HG03558 (cell line): ENCODE results near the gene MTMR2.

Source experiments
- ATAC-seq: cut with Tn5 transposase; IDR thresholded peaks from one replicate; pipeline ENCODE4 v1.9.1; 2021; ENCODE audit warnings: moderate number of reproducible peaks; ENCODE audit not compliant: unreplicated experiment; ENCODE audit errors: extremely low read depth

MTMR2 gene

DNA sequence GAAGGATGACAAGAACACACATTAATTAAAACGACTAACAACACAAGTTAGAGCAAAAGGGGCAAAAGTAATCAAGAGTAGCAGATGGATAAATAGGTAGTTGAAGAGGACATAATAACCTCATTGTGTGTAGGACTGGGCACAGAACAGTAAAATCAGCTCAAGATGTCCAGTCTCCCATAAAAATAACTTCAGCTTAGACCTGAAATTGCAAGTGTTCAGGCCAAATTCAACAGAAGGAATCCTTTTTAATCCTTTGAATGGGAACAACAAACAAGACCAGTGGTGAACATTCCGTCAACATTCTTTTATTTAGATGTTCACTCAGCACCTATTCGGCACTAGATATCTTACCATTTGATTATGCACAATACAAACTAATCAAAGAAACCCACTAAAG, 4.4 kb downstream of the MTMR2 start:
- ATAC-seq, result no peak

DNA sequence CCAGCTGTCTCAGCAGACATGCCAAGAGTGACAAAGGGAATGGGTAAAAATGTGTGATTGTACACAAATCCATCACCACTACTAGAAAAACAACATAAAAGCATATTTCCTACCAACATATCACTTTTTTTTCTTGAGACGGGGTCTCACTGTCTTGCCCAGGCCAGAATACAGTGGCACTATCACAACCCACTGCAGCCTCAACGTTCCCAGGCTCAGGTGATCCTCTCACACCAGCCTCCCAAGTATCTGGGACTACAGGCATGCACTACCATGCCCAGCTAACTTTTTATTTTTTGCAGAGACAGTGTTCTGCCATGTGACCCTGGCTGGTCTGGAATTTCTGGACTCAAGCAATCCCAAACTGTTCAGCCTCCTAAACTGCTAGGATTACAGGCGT, 5.2 kb downstream of the MTMR2 start:
- ATAC-seq, result no peak

DNA sequence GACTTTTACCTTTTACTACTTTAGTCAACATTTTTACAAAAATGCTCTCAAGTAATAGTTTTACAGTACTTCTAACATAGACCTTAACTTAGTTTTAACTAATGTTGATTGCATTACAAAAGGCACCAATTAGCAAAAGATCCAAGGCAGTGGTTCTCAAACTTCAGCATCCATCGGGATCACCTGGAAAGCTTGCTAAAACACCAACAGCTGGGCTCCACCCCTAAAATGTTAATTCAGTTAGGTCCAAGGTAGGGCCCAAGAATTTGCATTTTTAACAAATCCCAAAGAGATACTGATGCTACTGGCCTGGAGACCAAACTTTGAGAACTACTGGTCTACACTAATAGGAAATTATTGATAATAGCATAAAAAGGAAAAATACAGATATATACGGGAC, 5.9 kb downstream of the MTMR2 start:
- ATAC-seq, result no peak

DNA sequence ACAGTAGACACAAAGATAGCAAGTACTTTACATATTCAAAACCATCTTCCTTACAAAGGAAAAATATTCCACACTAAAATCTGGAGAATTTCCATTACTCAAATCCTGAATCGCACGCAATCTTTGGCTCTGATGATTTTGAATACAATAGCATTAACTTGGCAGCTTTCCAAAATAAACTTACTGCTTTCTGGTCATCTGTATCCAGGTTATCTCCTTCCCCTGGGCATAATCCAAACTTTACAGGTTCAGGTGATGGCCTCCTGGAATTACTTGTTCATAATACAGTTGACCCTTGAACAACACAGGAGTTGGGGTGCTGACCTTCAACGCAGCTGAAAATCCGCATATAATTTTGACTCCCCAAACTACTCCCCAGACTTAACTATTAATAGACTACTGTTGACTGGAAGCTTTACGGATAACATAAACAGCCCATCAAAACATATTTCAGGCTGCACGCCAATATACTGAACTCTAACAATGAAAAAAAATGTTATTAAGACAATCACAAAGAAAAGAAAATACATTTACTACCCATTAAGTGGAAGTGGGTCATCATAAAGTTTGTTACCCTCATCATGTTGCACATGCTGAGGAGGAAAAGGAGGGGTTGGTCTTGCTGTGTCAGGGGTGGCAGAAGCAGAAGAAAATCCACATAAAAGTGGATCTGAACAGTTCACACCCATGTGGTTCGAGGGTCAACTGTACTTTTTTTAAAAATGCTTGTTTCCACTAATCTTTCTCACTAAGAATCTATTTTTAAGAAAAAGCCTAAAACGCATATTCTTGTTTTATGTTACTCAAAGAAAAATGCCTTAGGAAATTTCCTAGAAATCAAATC, 6.5 kb downstream of the MTMR2 start:
- ATAC-seq, result no peak

DNA sequence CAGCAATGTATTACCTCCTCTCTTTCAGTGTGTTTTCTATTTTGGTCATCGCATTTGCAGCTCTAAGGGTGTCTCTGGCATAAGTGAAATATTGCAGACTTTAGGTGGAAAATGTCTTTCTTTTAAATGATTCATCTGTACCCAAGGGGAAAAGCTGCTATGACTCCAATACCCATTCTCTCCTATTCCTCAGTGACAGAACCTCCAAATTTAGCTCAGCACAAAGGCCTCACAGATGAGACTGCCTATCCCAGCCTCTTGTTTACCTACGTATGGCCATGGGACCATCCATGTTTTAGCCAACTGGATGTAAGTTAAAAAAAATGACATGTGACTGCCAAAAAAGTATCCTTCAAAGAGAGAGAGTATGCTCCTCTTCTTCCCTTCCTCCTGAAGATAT, 7.9 kb downstream of the MTMR2 start:
- no peak for ATAC-seq

DNA sequence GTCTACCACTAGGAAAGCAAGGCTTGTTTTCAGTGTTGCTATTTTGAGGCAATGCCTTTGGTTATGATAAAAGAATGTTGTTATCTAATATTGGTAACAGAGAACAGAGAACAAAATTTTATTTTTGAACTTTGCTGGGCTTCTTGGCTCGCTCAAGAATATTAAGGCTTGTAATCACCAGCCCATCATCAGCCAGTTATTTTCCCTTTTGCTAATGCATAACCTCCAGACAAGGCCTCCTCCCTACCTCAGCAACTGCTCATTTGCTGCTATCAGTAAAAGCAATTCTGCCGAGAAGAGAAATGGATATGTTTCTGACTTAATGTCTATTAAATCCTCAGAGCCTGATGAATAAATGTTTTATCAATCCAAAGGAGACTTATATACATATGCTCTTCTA, 8.9 kb downstream of the MTMR2 start:
- no peak for ATAC-seq

DNA sequence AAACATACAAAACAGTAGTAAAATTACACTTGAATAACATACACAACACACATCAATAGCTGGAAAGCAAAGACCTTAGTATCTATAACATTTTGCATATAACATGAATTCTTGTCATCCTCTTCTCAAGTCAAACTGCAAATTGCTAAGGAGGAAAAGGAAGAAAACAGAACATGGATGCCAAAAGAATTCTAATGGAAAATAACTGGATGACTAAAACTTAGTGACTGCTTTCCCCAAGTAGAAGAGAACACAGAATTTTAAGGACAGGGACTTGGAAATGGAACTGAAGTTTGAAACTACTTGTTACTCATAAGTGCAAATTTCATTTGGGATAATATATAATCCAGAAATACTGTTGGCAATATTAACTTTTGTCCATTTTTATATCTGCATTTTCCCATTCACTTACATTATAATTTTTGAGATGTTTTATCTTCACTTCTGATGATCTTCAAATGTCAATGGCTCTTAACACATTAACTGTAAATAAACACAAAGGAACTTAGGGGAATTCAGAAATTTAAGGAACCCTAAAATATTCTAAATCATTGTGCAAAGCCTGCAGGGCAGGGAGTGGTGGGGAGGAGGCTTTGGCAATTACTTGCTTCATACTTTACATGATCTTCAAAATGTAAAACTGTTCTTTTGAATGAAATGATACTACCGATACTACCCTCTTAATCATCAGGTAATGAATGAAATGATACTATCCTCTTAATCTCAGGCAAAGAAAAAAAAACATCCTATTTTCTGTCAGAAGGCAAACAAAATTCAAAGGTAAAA, 9.9 kb downstream of the MTMR2 start:
- no peak for ATAC-seq

DNA sequence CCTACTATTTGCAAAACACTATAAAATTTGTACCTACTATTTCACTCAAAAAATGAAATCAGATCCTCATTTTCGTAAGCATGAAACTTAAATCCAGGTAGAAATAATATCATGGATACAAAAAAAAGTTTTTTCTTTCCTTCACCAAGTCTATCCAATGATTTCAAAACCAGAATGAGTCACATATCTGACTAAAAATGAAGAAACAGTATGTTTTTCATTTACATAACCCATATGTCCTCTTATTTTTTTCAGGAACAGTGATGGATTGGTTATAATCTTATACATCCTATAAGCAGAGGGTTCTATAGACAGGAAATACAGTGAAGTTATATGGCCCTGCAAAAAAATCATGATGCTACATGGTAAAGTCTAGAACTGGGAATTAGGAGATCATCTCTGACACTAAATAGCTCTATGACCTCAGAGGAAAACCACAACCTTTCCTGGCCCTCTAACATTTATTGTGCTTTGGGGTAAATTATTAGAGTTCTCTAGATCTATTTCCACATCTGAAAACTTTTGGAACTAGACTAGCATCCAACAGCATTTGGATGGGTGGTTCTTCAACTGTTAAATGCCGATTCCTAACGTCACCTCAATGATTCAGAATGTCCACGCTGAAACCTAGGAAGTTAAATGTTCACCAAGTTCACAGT, 10.9 kb downstream of the MTMR2 start:
- no peak for ATAC-seq

DNA sequence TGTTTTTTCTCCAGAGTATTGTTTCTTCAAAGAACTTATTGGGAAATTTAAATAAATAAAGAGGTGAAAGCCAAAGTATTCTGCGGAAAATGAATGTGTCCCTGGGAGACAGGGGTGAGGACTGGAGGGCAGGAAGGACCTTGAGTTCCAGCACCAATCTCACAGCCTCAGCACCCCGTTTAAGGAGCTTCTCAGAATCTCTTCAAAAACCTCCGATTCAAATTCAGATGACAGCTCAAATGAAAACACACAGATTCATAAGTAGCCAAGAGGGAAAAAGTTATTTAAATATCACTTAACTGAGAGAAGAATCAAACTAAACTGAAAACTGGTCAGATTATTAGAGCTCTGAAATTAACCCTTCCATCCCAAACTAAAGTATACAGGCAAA, 12.5 kb downstream of the MTMR2 start:
- ATAC-seq, result no peak

DNA sequence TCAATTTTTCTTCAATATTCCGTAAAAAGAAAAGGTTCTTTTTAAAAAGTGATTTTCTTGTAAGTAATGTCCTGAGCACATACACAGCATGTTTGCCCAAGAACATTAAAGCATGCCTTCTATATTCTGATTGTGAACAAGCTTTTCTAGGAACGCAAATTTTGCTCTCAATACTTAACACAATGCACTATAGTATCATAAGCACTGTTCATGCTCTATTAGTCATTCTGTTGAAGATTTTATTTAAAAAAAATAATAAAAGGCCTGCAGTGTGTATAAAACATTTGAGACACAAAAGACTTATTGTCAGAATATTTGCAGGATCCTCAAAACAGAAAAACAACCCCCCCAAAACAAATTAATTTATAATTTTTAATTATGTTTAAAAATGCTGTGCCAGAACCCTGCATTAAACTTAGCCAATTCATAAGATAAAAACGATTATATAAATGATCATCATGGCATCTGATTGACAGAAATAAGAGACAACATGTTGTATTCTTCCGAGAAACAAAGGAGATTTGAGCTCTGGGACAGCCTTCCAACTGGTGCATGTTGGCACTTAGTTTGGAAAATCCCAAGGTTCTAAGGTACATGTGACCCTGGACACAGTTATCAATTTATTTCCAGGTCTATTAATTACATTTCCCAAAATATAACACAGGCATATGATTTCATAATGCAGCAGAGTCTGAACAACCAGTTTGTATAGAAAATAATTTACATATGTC, 13.1 kb downstream of the MTMR2 start:
- ATAC-seq, result no peak

DNA sequence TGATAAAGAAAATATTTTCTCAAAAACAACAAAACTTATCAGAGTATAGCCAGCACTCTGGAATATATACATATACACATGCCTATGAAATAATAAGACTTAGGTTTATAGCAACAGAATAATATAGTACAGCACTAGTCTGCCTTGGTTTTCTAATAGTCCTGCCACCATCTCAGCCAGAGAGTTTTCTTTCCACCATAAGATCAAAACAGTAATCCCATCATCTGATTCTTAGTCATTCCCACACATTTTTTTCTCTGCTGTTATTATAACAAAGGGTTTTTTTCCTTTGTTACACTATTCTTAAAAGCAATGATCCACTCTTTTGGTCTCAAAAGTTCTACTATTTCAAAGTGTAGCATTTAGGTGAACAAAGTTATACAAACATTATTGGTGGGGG, 15.1 kb downstream of the MTMR2 start:
- ATAC-seq, result no peak

DNA sequence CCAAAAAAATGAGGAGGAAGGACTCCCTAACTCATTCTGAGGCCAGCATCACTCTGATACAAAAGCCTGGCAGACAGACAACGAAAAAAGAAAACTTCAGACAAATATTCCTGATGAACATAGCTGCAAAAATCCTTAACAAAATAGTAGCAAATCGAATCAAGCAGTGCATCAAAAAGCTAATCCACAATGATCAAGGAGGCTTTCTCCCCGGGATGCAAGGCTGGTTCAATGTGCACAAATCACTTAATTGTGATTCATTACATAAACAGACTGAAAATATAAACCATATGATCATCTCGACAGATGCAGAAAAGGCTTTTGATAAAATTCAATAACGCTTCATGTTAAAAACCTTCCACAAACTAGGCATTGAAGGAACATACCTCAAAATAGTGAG, 16.4 kb downstream of the MTMR2 start:
- no peak for ATAC-seq

DNA sequence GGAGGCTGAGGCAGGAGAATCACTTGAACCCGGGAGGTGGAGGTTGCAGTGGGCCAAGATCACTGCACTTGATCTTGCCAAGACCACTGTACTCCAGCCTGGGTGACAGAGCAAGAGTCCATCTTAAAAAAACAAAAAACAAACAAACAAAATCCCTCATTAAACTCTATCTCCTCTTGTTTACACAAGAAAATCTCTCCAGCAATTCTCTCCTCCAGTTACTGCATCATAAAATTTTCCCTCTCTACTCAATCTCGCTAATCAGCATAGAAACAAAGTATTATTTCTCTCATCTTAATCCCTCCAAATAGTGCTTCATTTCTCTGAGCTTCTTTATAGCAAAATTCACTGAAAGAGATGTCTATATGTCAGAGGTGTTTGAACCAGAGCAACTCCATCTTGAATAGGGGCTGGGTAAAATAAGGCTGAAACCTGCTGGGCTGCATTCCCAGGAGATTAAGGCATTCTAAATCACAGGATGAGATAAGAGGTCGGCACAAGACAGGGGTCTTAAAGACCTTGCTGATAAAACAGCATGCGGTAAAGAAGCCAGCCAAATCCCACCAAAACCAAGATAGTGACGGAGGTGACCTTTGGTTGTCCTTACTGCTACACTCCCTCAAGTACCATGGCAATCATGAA, 19.8 kb downstream of the MTMR2 start:
- ATAC-seq, result no peak

DNA sequence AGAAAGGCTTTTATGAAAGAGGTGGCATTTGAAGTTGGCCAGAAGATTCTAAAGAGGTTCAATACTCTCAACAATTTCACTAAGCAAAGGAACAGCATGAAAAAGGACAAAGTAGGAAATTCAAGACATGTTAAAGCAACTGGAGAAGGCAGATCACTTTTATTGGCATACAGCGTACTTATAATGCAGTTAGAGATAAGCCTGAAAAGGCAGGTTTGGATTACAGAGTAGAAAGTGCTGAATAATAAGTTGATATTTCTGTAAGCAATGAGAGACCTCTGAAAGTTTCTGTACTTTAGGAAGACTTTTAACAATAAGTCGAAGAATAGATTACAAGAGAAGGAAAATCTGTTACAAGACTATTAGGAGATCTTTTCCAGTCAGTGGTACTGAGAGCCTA, 25.1 kb downstream of the MTMR2 start:
- ATAC-seq, result no peak

DNA sequence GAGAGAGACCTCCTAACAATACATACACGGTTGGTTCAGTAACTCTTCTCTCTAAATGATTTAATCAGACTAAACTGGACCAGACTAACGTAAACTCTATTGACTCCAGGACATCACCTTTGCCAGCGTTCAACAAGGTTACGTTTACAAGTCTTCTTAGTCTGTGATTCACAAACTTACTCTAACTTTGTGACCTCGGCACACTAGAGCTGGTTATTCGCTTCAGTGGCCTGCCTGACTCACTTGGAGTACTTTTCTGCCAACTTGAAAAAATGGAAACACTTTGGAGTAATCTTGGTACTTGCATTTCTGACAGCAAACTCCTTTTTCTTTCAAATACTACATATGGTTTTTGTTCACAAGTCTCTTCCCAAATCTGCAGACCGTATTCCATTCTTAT, 26.2 kb downstream of the MTMR2 start:
- ATAC-seq, result no peak

DNA sequence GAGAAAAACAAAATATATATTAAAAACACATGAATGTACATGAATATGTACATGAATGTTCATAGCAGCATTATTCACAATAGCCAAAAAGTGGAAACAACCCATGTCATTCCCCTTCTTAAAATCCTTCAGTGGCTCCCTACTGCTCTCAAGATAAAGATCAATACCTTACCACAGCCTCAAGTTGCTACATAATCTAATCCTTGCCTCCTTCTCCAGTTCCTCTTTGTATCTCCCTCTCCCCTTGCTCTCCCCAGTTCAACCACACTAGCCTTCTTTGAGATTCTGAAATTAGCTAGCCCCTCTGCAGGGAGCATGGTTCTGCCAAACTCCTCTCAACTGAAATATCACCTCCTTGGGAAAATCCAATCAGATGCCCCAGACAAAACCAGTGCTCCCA, 28.1 kb downstream of the MTMR2 start:
- no peak for ATAC-seq

DNA sequence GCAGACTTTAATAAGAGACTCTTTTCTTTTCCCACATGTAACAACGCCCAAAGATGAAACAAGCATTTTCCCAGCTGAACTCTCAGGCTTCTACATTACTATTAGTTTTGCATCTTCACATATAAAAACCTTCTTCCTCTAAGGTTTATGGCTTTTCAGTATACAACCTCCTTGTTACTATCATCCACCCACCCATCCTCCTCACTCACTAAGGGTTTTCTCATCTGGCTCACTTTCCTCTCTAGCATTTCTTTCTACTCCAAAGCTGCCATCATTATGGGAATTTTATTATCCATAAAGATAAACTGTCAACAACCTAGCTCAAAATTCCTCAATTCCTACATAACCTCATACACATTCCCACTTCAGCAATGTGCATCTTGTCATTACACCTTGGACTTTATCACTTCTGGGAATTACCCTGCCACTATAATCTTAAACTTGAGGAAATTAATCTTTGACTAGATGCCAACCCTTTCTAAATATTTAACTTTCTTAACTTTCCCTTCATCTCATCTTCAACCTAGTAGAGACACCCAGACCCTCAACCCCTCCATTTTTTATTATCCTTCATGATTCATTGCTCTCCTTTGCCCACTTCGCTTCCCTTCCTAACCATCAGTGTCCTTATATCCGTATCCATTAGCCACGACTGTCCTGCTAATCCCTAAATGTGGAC, 30.9 kb downstream of the MTMR2 start:
- ATAC-seq, result no peak

DNA sequence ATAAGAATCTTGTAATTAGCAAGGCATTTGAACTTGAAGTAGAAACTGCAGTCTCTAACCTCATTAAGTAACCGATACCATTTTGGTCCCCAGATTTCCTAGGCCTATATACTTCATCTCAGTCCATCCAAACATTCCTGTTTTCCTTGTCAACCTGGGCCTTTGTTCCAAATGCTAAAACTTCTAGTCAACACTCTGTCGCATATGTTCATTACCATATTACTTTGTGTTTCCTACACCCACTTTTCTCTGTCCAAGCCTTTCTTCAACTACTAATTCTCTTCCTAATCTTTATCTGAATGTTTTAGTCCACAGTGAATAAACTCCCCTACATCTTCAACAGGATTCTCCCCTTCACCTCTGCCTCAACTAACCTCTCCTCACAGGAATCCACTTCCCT, 31.4 kb downstream of the MTMR2 start:
- no peak for ATAC-seq

DNA sequence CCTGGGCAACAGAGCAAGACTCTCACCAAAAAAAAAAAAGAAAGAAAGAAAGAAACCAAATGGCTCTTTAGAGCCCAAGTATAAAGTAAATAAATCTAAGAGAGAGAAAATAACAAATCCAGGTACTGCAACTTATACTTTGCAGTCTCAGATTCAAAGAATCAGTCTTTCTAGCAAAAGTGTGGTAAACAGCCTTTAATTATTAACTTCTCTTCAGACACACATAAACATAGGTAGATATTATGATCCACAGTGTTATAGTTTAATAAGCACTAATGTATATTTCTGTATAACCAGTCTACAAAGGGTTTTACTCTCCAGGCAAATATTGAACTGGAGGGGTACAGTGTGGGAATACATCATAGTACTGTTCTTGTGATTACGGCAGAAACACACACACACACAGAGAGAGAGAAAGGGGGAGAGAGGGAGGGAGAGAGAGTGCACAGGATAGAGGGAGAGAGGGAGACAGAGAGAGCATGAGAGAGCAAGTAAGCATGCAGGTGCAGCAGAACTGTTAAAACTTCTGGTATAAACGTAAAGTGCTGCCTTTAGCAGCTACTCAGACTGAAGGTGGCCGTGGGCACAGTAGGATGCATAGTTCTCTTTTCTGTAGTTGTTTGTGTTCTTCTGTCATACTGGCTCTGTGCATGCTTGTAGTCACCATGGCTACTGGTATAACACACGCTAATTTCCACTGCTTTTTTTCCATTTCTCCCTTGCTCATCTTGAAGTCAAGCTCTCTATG, 32.3 kb downstream of the MTMR2 start:
- no peak for ATAC-seq
